MM.1S (cell line): ENCODE data around the gene OR9A4.

Experiments
- DNase-seq: peaks from one replicate; pipeline ENCODE4 v3.0.0-alpha.2; 2015
- H2AFZ ChIP-seq: fragments of 300-600 bp; sonication (generic); 2 replicates; pipeline ENCODE4 v1.6.0; 2016; ENCODE audit warnings: antibody characterized with exemption, low read length
- H3F3A ChIP-seq: fragments of 300-600 bp; sonication (generic); 2 replicates; pipeline ENCODE4 v1.6.1; 2016; ENCODE audit warnings: mild to moderate bottlenecking, antibody characterized with exemption, low read length, moderate library complexity, mixed read lengths; ENCODE audit not compliant: insufficient read depth
- H3K27ac ChIP-seq: fragments of 300-600 bp; sonication (generic); 2 replicates; pipeline ENCODE4 v1.5.1; 2016; ENCODE audit warnings: mild to moderate bottlenecking, low read length
- H3K27me3 ChIP-seq: fragments of 300-600 bp; sonication (generic); replicated peaks from 2 replicates; pipeline ENCODE4 v1.6.0; 2016; ENCODE audit warnings: low read length; ENCODE audit not compliant: insufficient read depth
- H3K36me3 ChIP-seq: fragments of 300-600 bp; sonication (generic); replicated peaks from 2 replicates; pipeline ENCODE4 v1.6.1; 2016; ENCODE audit warnings: mild to moderate bottlenecking, low read length, mixed read lengths; ENCODE audit not compliant: insufficient read depth
- H3K4me1 ChIP-seq: fragments of 300-600 bp; sonication (generic); 2 replicates; pipeline ENCODE4 v1.6.1; 2016; ENCODE audit warnings: low read length, mixed read lengths
- H3K4me2 ChIP-seq: fragments of 300-600 bp; sonication (generic); 2 replicates; pipeline ENCODE4 v1.6.0; 2016; ENCODE audit warnings: low read depth, low read length
- H3K4me3 ChIP-seq: fragments of 300-600 bp; sonication (generic); 2 replicates; pipeline ENCODE4 v1.5.1; 2016; ENCODE audit warnings: low read length, mixed read lengths
- H3K79me2 ChIP-seq: fragments of 300-600 bp; sonication (generic); 2 replicates; pipeline ENCODE4 v1.6.1; 2016; ENCODE audit warnings: mixed run types, low read length, mixed read lengths
- H3K9ac ChIP-seq: fragments of 300-600 bp; sonication (generic); 2 replicates; pipeline ENCODE4 v1.6.1; 2016; ENCODE audit warnings: low read length, mixed read lengths
- H3K9me2 ChIP-seq: fragments of 300-600 bp; sonication (generic); replicated peaks from 2 replicates; pipeline ENCODE4 v1.6.1; 2016; ENCODE audit warnings: mild to moderate bottlenecking, low read length, mixed read lengths; ENCODE audit not compliant: insufficient read depth
- H3K9me3 ChIP-seq: fragments of 300-600 bp; sonication (generic); replicated peaks from 2 replicates; pipeline ENCODE4 v1.6.1; 2016; ENCODE audit warnings: mild to moderate bottlenecking, low read length, mixed read lengths; ENCODE audit not compliant: insufficient read depth
- H4K20me1 ChIP-seq: fragments of 300-600 bp; sonication (generic); 2 replicates; pipeline ENCODE4 v1.6.1; 2016; ENCODE audit warnings: mild to moderate bottlenecking, low read length, moderate library complexity, mixed read lengths; ENCODE audit not compliant: insufficient read depth
- CTCF ChIP-seq: fragments of 300-600 bp; sonication (generic); IDR thresholded peaks from 2 replicates; pipeline ENCODE4 v1.5.1; 2016; ENCODE audit warnings: antibody characterized with exemption, low read length, mixed read lengths
- EZH2 ChIP-seq: fragments of 300-600 bp; sonication (generic); optimal IDR thresholded peaks from 2 replicates; pipeline ENCODE3; 2017; ENCODE audit warnings: low read depth, mild to moderate bottlenecking, antibody characterized with exemption, low read length, mixed read lengths
- EZH2phosphoT487 ChIP-seq: fragments of 300-600 bp; sonication (generic); IDR thresholded peaks from 2 replicates; pipeline ENCODE4 v1.6.1; 2018; ENCODE audit warnings: antibody characterized with exemption, low read length

Gene OR9A4

GRCh38 chr7:141916099-141916498 is at the start of gene OR9A4:
TSS of gene OR9A4 (plus strand) at chr7:141916399. CDS start at chr7:141918876, 2,477 bp downstream.
- no peaks in the 10 kb centered on the region for H4K20me1 ChIP-seq
- no peak within 1 kb of the TSS for H3K4me2 ChIP-seq
- H3K79me2 ChIP-seq, result no peaks in the 10 kb centered on the region
- H3F3A ChIP-seq, result no peaks in the 10 kb centered on the region
- H3K4me1 ChIP-seq, result peaks cover 14% of the 10 kb centered on the region
- no peaks in the 10 kb centered on the region for H3K9me2 ChIP-seq
- no peaks in the 10 kb centered on the region for H3K36me3 ChIP-seq
- no peak for DNase-seq
- H2AFZ ChIP-seq, result no peak within 1 kb of the TSS
- H3K9me3 ChIP-seq, result no peaks in the 10 kb centered on the region
- H3K27ac ChIP-seq, result no peak within 1 kb of the TSS
- no peaks in the 10 kb centered on the region for H3K27me3 ChIP-seq
- no peak within 1 kb of the TSS for H3K4me3 ChIP-seq
- no peak for TF ChIP-seq EZH2
- no peak within 1 kb of the TSS for H3K9ac ChIP-seq

- Histone ChIP-seq H3K9ac (no peak overlapping the region), H3K4me1 (peaks cover 1% of the 10 kb centered on the region; the same call in 1 of the 2 replicates), H2AFZ (no peak overlapping the region), H3K9me3 (no peaks in the 10 kb centered on the region), H4K20me1 (no peaks in the 10 kb centered on the region), H3K36me3 (no peaks in the 10 kb centered on the region), H3F3A (no peaks in the 10 kb centered on the region), H3K4me2 (no peak overlapping the region), H3K79me2 (no peaks in the 10 kb centered on the region), H3K9me2 (no peaks in the 10 kb centered on the region), H3K27ac (no peak overlapping the region), H3K4me3 (no peak overlapping the region), H3K27me3 (no peaks in the 10 kb centered on the region)
- no peak for DNase-seq
- no peak for TF ChIP-seq CTCF
- no peak for TF ChIP-seq EZH2phosphoT487
- no peak for TF ChIP-seq EZH2
These were observed 49.2 kb upstream of the OR9A4 start for GRCh38 chr7:141866974-141867373.

GRCh38 chr7:141872931-141873330 is 43.3 kb upstream of the OR9A4 start:
- no peaks in the 10 kb centered on the region for H3K9me2 ChIP-seq
- H2AFZ ChIP-seq, result peak overlapping the region; percentile 52
- H3K9ac ChIP-seq, result peak overlapping the region; percentile 58; the same call in 1 of the 2 replicates
- H4K20me1 ChIP-seq, result no peaks in the 10 kb centered on the region
- no peaks in the 10 kb centered on the region for H3K27me3 ChIP-seq
- peak overlapping the region; percentile 40; the same call in 1 of the 2 replicates for H3K4me3 ChIP-seq
- H3F3A ChIP-seq, result peaks cover 8% of the 10 kb centered on the region
- H3K36me3 ChIP-seq, result no peaks in the 10 kb centered on the region
- DNase-seq, result peak; percentile 92
- peaks cover 23% of the 10 kb centered on the region for H3K4me1 ChIP-seq
- no peak for TF ChIP-seq EZH2
- no peak for TF ChIP-seq CTCF
- TF ChIP-seq EZH2phosphoT487, result no peak
- peak overlapping the region; percentile 93 for H3K27ac ChIP-seq
- H3K9me3 ChIP-seq, result no peaks in the 10 kb centered on the region
- no peaks in the 10 kb centered on the region for H3K79me2 ChIP-seq
- peak overlapping the region; percentile 81 for H3K4me2 ChIP-seq

- no peaks in the 10 kb centered on the region for H3K9me2 ChIP-seq
- H3K79me2 ChIP-seq, result no peaks in the 10 kb centered on the region
- no peaks in the 10 kb centered on the region for H3K27me3 ChIP-seq
- H3K27ac ChIP-seq, result no peak overlapping the region
- no peaks in the 10 kb centered on the region for H3K9me3 ChIP-seq
- H3K36me3 ChIP-seq, result no peaks in the 10 kb centered on the region
- peaks cover 8% of the 10 kb centered on the region for H3F3A ChIP-seq
- no peak overlapping the region for H3K4me2 ChIP-seq
- H3K4me1 ChIP-seq, result peaks cover 23% of the 10 kb centered on the region
- no peak overlapping the region for H3K9ac ChIP-seq
- TF ChIP-seq EZH2phosphoT487, result no peak
- TF ChIP-seq EZH2, result no peak
- no peak for TF ChIP-seq CTCF
- no peak overlapping the region for H3K4me3 ChIP-seq
- DNase-seq, result no peak
- H2AFZ ChIP-seq, result no peak overlapping the region
- H4K20me1 ChIP-seq, result no peaks in the 10 kb centered on the region
These were observed 41.4 kb upstream of the OR9A4 start for GRCh38 chr7:141874787-141875186.
